Measurements from ENCODE around the gene INTS3.
"Not testable (repeated sequence)": the region's sequence is repeated elsewhere in the genome, so short reads cannot be mapped to it uniquely, and the experiment has no call there.

Gene INTS3

GRCh38 chr1:153780551-153780950 lies 52.7 kb downstream of the INTS3 start:
- no peak for TF ChIP-seq CTCF (IDR thresholded peaks at IDR 0.05; ENCODE audit: low read depth, low read length)
- DNase-seq (ENCODE audit: extremely low read depth, low read depth) = no peak

DNA sequence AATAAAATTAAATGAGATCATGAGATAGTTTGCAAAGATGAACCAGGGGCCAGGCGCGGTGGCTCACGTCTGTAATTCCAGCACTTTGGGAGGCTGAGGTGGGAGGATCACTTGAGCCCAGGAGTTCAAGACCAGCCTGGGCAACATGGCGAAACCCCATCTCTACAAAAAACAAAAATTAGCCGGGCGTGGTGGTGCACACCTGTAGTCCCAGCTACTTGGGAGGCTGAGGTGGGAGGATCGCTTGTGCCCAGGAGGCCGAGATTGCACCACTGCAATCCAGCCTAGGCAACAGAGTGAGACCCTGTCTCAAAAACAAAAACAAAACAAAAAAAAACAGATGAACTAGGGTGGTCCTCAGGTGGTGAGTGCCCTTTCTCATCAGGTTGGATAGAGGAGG lies 54.8 kb downstream of the INTS3 start:
- DNase-seq (ENCODE audit: extremely low read depth, low read depth) = not testable (repeated sequence)

- peak; percentile 82 for DNase-seq (ENCODE audit: extremely low read depth, low read depth)
- TF ChIP-seq CTCF (IDR thresholded peaks at IDR 0.05; ENCODE audit: low read depth, low read length) = no peak
Observed at GRCh38 chr1:153783233-153784190, 55.7 kb downstream of the INTS3 start.

DNA sequence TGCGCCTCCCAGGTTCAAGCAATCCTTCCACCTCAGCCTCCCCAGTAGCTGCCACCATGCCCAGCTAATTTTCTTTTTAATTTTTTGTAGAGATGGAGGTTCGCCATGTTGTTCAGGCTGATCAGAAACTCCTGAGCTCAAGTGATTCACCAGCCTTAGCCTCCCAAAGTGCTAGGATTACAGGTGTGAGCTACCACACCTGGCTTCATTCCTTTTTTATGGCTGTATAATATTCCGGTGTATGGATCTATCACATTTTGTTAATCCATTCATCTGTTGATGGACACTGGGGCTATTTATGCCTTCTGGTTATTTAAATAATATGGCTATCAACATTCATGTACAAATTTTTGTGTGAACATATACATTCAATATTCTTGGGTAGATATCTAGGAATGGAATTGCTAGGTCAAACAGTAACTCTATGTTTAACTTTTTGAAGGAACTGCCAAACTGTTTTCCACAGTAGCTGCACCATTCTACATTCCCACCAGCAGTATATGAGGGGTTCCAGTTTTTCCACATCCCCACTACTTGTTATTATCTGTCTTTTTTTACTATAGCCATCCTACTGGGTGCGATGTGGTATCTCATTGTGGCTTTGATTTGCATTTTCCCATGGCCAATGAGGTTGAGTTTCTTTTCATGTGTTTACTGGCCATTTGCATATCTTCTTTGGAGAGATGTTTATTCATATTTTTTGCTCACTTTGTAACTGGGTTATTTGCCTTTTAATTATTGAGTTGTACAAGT lies 58.4 kb downstream of the INTS3 start:
- no peak for DNase-seq (ENCODE audit: extremely low read depth, low read depth)
- no peak for TF ChIP-seq CTCF (IDR thresholded peaks at IDR 0.05; ENCODE audit: low read depth, low read length)

DNA sequence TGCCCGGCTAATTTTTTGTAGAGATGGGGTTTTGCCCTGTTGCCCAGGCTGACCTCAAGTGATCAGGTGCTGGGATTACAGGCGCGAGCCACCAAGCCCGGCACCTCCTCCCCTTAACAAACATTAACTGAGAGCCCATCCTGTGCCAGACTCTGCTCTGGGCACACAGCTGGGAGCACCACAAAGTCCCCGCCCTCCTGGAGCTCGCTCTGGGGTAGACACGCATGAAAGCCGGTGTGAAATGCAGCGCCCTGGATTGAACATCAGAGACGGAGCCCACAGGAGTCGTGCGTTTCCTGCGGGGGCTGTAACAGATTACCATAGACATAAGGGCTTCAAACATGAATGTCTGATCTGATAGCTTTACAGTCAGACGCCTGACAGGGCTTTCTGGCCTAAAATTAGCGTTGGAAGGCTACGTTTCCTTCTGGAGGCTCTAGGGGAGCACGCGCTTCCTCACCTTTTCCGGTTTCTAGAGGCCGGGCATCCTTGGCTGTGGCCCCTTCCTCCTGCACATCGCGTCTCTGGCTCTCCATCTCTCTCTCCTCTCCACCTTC lies 61.7 kb downstream of the INTS3 start:
- TF ChIP-seq CTCF (IDR thresholded peaks at IDR 0.05; ENCODE audit: low read depth, low read length) = no peak; the same call in 1 of the 2 replicates

DNA sequence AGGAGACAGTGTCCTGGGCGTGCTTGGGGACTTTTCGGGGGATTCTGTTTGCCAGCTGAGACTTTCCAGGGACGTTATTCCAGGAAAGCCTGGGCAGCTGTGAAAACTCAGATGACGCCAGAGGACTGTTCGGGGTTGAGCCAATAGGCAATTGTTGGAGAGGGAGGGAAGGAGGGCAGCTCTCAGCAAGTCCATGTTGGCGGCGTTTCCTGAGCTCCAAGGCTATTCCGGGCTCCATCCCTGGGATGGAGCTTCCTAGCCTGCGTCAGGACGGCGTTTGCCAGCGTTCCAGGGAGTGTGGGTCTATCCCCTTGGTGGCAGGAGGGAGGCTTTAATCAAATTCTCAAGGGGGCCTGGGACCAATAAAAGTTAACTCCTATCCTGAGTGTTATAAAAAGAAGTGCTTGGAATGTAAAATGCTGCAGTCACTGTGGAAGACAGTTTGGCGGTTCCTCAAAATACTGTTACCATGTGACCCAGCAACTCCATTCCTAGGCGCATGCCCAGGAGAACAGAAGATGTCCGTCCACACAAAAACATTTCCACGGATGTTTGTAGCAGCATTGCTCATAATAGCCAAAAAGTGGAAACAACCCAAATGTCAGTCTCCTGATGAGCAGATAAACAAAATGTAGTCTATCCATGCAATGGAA lies 62.6 kb downstream of the INTS3 start:
- DNase-seq (ENCODE audit: extremely low read depth, low read depth) = peak; percentile 71
- TF ChIP-seq CTCF (IDR thresholded peaks at IDR 0.05; ENCODE audit: low read depth, low read length) = no peak

More for the DNA sequence above, 61.7 kb downstream of the INTS3 start:
- no peak for DNase-seq (ENCODE audit: extremely low read depth, low read depth)

DNA sequence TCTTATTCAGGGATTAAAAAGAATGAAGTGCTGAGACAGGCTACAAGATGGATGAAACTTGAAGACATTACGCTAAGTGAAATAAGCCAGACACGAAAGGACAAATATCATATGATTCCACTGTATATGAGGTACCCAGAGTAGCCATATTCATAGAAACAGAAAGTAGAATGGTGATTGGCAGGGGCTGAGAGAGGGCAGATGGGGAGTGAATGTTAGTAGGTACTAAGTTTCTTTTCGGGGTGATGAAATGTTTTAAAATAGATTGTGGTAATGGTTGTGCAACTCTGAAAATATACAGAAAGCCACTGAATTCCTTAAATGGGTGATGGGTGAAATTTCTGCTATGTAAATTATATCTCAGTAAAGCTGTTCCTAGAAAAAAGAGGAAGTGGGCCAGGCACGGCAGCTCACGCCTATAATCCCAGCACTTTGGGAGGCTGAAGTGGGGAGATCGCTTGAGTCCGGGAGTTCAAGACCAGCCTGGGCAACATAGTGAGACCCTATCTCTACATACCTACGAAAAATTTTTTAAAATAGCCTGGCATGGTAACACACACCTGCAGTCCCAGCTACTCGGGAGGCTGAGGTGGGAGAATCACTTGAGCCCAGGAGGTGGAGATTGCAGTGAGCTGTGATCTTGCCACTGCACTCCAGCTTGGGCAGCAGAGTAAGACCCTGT lies 63.3 kb downstream of the INTS3 start:
- peak; percentile 87 for DNase-seq (ENCODE audit: extremely low read depth, low read depth)
- TF ChIP-seq CTCF (IDR thresholded peaks at IDR 0.05; ENCODE audit: low read depth, low read length) = no peak

All from AG09319 (cell line).